Endothelial cell of umbilical vein (primary cell): ENCODE results near the gene ZNHIT2. TPM values are rescaled to one million over a fixed set of nuclear protein-coding genes. Genes with fewer than 3 reads are reported as not detected.

Source experiments
- BruUV-seq: library from RNA; stranded (reverse); fragments of 400-500 nt; replicated peaks from 2 replicates; lab custom pipeline; 2021; lab: Mats Ljungman, UMichigan
- CTCF ChIA-PET: fragments of 300-600, 350-600 bp; sonication (Branson Sonifier 250); formaldehyde crosslinking; loops from one replicate; lab custom pipeline; 2021; ENCODE audit warnings: antibody characterized with exemption, inconsistent platforms; lab: Charles Lee
- POLR2A ChIA-PET: fragments of 300-600, 350-600 bp; sonication (Branson Sonifier 250); formaldehyde crosslinking; loops from one replicate; lab custom pipeline; 2021; ENCODE audit warnings: antibody characterized with exemption, inconsistent platforms; lab: Charles Lee
- DNase-seq: peaks from one replicate; pipeline ENCODE4 v3.0.0-alpha.2; 2011; ENCODE audit warnings: low read depth, low spot score
- FAIRE-seq: peaks from 2 replicates; lab custom pipeline; 2011; peaks lifted over from hg19 to GRCh38; lab: Jason Lieb, UNC
- H2AFZ ChIP-seq: 2 replicates; pipeline ENCODE4 v1.6.0; 2012; ENCODE audit warnings: low read depth, low read length, control low read depth, inconsistent platforms
- H3K27ac ChIP-seq: 2 replicates; pipeline ENCODE4 v1.5.1; 2011; ENCODE audit warnings: low read depth, mild to moderate bottlenecking, control low read depth, low read length, moderate library complexity; ENCODE audit not compliant: insufficient read depth
- H3K27me3 ChIP-seq, 2 experiments: 2 replicates each; pipeline versions ENCODE4 v1.6.0 to v1.6.1; 2011; ENCODE audit warnings: low read length in 2 of 2, mixed read lengths in 1 of 2; ENCODE audit not compliant: control insufficient read depth in 2 of 2, insufficient read depth in 2 of 2
- H3K36me3 ChIP-seq, 2 experiments: 2 replicates in 1 of 2; 3 replicates in 1 of 2; pipeline ENCODE4 v1.5.1; 2011; ENCODE audit warnings: low read length in 2 of 2, mild to moderate bottlenecking in 1 of 2, moderate library complexity in 1 of 2; ENCODE audit not compliant: control insufficient read depth in 2 of 2, insufficient read depth in 2 of 2; ENCODE audit errors: extremely low read depth in 1 of 2
- H3K4me1 ChIP-seq: 3 replicates; pipeline ENCODE4 v1.5.1; 2011; ENCODE audit warnings: mild to moderate bottlenecking, low read length; ENCODE audit not compliant: control insufficient read depth, insufficient read depth; ENCODE audit errors: extremely low read depth
- H3K4me2 ChIP-seq: 2 replicates; pipeline ENCODE4 v1.6.1; 2011; ENCODE audit warnings: low read length, control low read depth, mixed read lengths; ENCODE audit not compliant: insufficient read depth
- H3K4me3 ChIP-seq, 3 experiments: fragments of 200-600 bp in 1 of 3; sonication (generic), shearing (Covaris generic) in 1 of 3; replicated peaks in 1 of 3; 2 replicates each; pipeline ENCODE4 v1.5.1; 2011 to 2016; ENCODE audit warnings: control low read depth in 3 of 3, low read length in 3 of 3, mild to moderate bottlenecking in 2 of 3, inconsistent platforms in 1 of 3, low read depth in 1 of 3, moderate library complexity in 1 of 3; ENCODE audit not compliant: insufficient read depth in 1 of 3
- H3K79me2 ChIP-seq: 2 replicates; pipeline ENCODE4 v1.6.0; 2012; ENCODE audit warnings: low read length, inconsistent platforms; ENCODE audit not compliant: control insufficient read depth, insufficient read depth
- H3K9ac ChIP-seq: replicated peaks from 2 replicates; pipeline ENCODE3; 2011; ENCODE audit warnings: low read length, control low read depth; ENCODE audit not compliant: insufficient read depth; ENCODE audit errors: extremely low read depth
- H3K9me1 ChIP-seq: replicated peaks from 3 replicates; pipeline ENCODE4 v1.6.0; 2011; ENCODE audit warnings: mild to moderate bottlenecking, low read length; ENCODE audit not compliant: control insufficient read depth, insufficient read depth; ENCODE audit errors: extremely low read depth
- H3K9me3 ChIP-seq: replicated peaks from 2 replicates; pipeline ENCODE4 v1.5.1; 2012; ENCODE audit warnings: low read length, inconsistent platforms; ENCODE audit not compliant: control insufficient read depth, insufficient read depth
- H4K20me1 ChIP-seq: replicated peaks from 2 replicates; pipeline ENCODE3; 2011; ENCODE audit warnings: mild to moderate bottlenecking, low read length; ENCODE audit not compliant: control insufficient read depth, insufficient read depth; ENCODE audit errors: extremely low read depth
- CTCF ChIP-seq, 2 donors: IDR thresholded peaks; 1 replicate in 1 of 2; 2 replicates in 1 of 2; pipeline ENCODE4 v1.5.1; 2011; ENCODE audit warnings: low read length in 2 of 2, mild to moderate bottlenecking in 2 of 2, moderate library complexity in 2 of 2, control low read depth in 1 of 2, inconsistent platforms in 1 of 2, low read depth in 1 of 2; ENCODE audit not compliant: insufficient read depth in 1 of 2; ENCODE audit errors: extremely low read depth in 1 of 2
- EZH2 ChIP-seq: IDR thresholded peaks from 2 replicates; pipeline ENCODE4 v1.6.1; 2012; ENCODE audit warnings: borderline replicate concordance, low read depth, mild to moderate bottlenecking, moderate library complexity, low read length, inconsistent platforms; ENCODE audit not compliant: severe bottlenecking
- FOS ChIP-seq: IDR thresholded peaks from 2 replicates; pipeline ENCODE4 v1.6.1; 2011; ENCODE audit warnings: mild to moderate bottlenecking, low read length, moderate library complexity, borderline replicate concordance; ENCODE audit not compliant: insufficient read depth
- GATA2 ChIP-seq: IDR thresholded peaks from 2 replicates; pipeline ENCODE4 v1.7.0; 2011; ENCODE audit warnings: low read depth, mild to moderate bottlenecking, moderate library complexity, mixed read lengths, low read length; ENCODE audit not compliant: insufficient read length, insufficient read depth
- JUN ChIP-seq: IDR thresholded peaks from 2 replicates; pipeline ENCODE4 v1.6.1; 2011; ENCODE audit warnings: borderline replicate concordance, low read depth; ENCODE audit not compliant: insufficient read length, insufficient read depth
- MAX ChIP-seq: IDR thresholded peaks from 2 replicates; pipeline ENCODE4 v1.6.1; 2011; ENCODE audit not compliant: insufficient read depth, insufficient read length
- MYC ChIP-seq: IDR thresholded peaks from one replicate; pipeline ENCODE4 v1.6.1; 2011; ENCODE audit warnings: mild to moderate bottlenecking, low read depth, low read length
- POLR2A ChIP-seq: IDR thresholded peaks from 2 replicates; pipeline ENCODE4 v1.6.1; 2012; ENCODE audit warnings: low read depth, mild to moderate bottlenecking, control low read depth, low read length
- POLR2AphosphoS5 ChIP-seq: IDR thresholded peaks from 2 replicates; pipeline ENCODE4 v1.6.1; 2012; ENCODE audit warnings: low read depth, mild to moderate bottlenecking, control low read depth, low read length, moderate library complexity; ENCODE audit not compliant: insufficient read depth
- dilution Hi-C: fragments of 300-500 bp; cut with MboI; formaldehyde crosslinking; loops from one replicate; pipeline ENCODE4 v1.15.0; 2019; ENCODE audit warnings: low sequenced_read_pairs; ENCODE audit not compliant: extremely low pct_ligation_motif_present
- intact Hi-C: fragments of 100-400 bp; cut with micrococcal nuclease; formaldehyde crosslinking; loops from one replicate; pipeline ENCODE4 v1.10.0; 2022
- polyA plus RNA-seq, 4 experiments: library from polyadenylated mRNA; depleted of rRNA in 3 of 4; stranded (reverse) in 3 of 4; unstranded in 1 of 4; fragments of >200 nt; gene quantifications; 2 replicates each; pipeline versions ENCODE4 v1.2.1 to v1.2.3, GENCODE V29; 2011 to 2012; ENCODE audit warnings: missing spikeins in 1 of 4
- total RNA-seq: library from RNA; stranded (reverse); gene quantifications from 2 replicates; pipeline ENCODE4 v1.2.3, GENCODE V29; 2021

ZNHIT2 gene
- total and polyA plus RNA-seq, 2 donors (not counting 3 experiments of a cell fraction or from before 2014, with no cell fraction given) = 7.1 to 9.0 TPM

GRCh38 chr11:65109231-65110198 lies 8.0 kb downstream of the ZNHIT2 start:
- FAIRE-seq = no peak
- Histone ChIP-seq H3K36me3 (peaks cover 0 to 16% of the 10 kb centered on the region in 2 experiments), H3K4me3 (no peak overlapping the region), H3K79me2 (peaks cover 4% of the 10 kb centered on the region), H3K27me3 (no peaks in the 10 kb centered on the region), H2AFZ (no peak overlapping the region), H4K20me1 (no peaks in the 10 kb centered on the region), H3K9me1 (no peaks in the 10 kb centered on the region), H3K4me2 (no peak overlapping the region), H3K9ac (no peak overlapping the region), H3K27ac (no peak overlapping the region), H3K9me3 (no peaks in the 10 kb centered on the region), H3K4me1 (peaks cover 11% of the 10 kb centered on the region)
- intact Hi-C loops (loop anchor here (2.0 to 5.0 kb wide), 5 partner anchors 13 to 192 kb away; partner anchors contain the start of genes ATG2A, CDCA5, SAC3D1 and VPS51), dilution Hi-C loops (no loop called here)
- no TSS peak for BruUV-seq
- DNase-seq = no peak
- CTCF ChIA-PET = interaction anchor here (0.8 to 3.7 kb wide), 15 partner anchors 7 to 262 kb away, joined by 3 to 56 read pairs (median 5); partner anchors contain the start of genes ARL2, CAPN1, FAU and MRPL49
- POLR2A ChIA-PET = no interaction called here
- TF ChIP-seq MAX (no peak), FOS (no peak), POLR2A (no peak), EZH2 (no peak), CTCF (IDR thresholded peaks at IDR 0.05; ENCODE audit: extremely low read depth in 1 of 2, insufficient read depth in 1 of 2, low read depth in 1 of 2, low read length in 2 of 2) (no peak), GATA2 (no peak), MYC (no peak), POLR2AphosphoS5 (no peak), JUN (no peak)
